GM12892 (cell line): ENCODE results near the gene DENND4B.

Source experiments
- DNase-seq: peaks from one replicate; pipeline ENCODE4 v3.0.0; 2011; ENCODE audit not compliant: insufficient read length
- FAIRE-seq: peaks from 2 replicates; lab custom pipeline; 2011; peaks lifted over from hg19 to GRCh38; lab: Jason Lieb, UNC
- POLR2A ChIP-seq: IDR thresholded peaks from 2 replicates; pipeline ENCODE4 v1.6.1; 2011; ENCODE audit warnings: low read depth, low read length, control low read depth
- POLR2AphosphoS5 ChIP-seq: IDR thresholded peaks from 2 replicates; pipeline ENCODE4 v1.6.1; 2011; ENCODE audit warnings: low read depth, low read length, control low read depth
- TAF1 ChIP-seq: IDR thresholded peaks from 2 replicates; pipeline ENCODE4 v1.6.1; 2011; ENCODE audit warnings: low read depth, mild to moderate bottlenecking, control low read depth, low read length, borderline replicate concordance

Gene DENND4B

DNA sequence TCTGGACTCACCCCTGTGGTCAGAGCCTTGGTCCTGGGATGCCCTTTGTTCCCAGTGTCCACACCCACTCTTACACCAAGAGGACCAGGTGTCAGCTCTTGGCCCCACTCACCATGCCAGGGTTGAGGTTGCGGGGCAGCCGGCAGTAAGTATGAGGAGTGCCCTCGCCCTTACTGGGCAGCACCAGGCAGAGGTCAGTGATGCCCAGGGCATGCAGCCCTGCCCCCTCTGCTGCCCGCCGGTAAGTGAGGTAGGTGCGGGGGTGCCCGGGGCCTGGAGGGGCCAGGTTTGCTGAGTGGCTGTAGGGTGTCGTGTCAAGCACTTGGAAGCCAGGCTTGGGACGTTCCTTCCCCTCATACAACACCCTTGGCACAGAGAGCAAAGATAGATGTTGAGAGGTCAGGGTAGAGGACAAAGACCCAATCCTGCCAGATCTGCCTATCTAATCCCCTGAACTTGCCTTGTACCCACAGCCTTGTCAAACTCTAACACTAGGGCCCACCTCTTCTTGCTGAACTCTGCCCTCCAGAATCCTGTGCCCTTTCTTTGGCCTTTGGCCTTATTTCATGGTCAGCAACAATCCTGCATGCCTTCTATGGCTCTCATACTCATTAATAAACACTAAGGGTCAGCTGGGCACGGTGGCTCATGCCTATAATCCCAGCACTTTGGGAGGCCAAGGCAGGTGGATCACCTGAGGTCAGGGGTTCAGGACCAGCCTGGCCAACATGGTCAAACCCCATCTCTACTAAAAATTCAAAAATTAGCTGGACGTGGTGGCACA is 3.6 kb downstream of the DENND4B start:
- DNase-seq (no peak), FAIRE-seq (no peak)
- TF ChIP-seq TAF1 (no peak), POLR2A (no peak), POLR2AphosphoS5 (peak; percentile 41; the same call in 1 of the 2 replicates)

DNA sequence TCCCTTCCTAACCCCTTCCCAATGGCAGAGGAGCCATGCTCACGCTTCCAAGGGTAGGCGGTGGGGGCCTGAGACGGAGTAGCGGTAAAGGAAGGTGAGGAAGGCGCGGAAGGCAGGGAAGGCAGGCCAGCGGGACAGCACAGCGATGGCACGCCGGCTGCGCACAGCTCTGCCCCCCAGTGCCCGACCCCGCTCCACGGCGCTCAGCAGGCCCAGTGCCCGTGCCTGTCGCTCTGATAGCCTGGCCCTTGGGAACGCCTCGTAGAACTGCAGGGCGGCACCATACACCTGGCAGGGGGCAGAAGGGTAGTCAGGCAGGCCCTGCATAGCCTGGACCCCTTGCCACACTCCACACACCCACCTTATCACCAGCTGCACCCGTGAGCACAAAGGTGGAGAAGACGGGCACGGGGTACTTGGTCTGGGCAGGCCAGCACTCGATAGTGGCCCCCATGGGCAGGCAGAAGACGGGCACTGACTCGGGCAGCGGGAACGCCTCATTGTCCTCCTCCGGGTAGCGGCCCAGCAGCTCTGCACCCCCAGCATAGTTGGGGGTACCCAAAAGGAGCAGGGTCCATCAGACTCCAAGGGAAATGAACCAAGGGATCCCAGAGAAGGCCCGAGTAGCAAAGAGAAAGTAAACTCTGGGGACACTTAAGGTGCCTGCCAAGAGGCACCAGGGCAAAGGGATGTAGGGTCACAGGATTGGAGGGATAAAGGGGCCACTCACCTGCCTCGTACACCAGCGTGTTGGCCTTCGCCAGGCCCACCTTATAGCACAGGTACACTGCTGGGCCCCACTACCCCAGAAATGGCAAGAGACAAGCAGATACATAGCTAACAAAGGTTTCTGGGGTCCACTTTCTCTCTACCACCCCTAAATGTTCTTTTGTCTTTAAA is 4.4 kb downstream of the DENND4B start:
- no peak for DNase-seq
- FAIRE-seq = no peak

GRCh38 chr1:153940756-153941155 is 5.8 kb downstream of the DENND4B start:
- TF ChIP-seq POLR2A = no peak
- no peak for TF ChIP-seq TAF1
- TF ChIP-seq POLR2AphosphoS5 = no peak
- FAIRE-seq (no peak), DNase-seq (no peak)

More for the DNA sequence above, 4.4 kb downstream of the DENND4B start:
- TF ChIP-seq POLR2AphosphoS5 = no peak

GRCh38 chr1:153939476-153939875 is 7.0 kb downstream of the DENND4B start:
- no peak for TF ChIP-seq TAF1
- TF ChIP-seq POLR2A = no peak
- no peak for TF ChIP-seq POLR2AphosphoS5
- DNase-seq (no peak), FAIRE-seq (peak; percentile 21)

DNA sequence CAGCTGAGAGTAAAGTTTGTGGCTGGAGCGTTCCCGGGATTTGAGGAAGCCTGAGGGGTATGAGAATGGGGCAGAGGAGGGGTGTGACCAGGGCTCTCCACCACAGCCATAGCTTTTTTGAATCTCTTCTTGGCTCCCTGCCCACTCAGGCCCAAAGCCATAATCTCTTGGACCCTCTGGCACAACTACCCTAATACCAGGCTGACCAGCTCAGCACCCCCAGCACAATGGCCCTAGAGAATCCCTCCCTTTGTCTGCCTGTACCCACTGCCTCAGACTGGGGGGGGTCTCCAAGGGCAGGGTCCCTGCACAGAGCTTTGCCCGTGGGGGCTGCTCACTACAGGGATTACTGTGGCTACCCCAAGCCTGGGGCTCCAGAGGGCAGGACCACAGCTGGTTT is 7.5 kb downstream of the DENND4B start:
- TF ChIP-seq TAF1 (no peak), POLR2AphosphoS5 (no peak), POLR2A (no peak)
- no peak for FAIRE-seq

DNA sequence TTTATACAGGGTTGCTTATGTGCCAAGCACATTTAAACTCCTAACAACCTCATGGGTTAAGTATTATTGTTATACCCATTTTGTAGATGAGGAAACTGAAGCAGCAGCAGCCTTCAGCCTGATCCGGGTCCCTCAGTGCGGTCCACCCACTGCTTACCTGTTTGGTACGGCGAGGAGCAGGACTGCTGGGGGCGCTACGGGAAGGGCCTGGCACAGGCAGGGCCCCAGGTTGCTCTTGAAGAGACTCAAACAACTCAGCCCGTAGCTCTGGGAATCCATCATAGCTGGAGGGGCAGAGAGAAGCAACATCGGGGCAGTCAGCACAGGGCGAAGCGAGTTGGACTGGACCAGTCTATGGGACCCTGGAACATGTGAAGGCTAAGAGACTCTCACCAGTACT is 9.2 kb downstream of the DENND4B start:
- DNase-seq (no peak), FAIRE-seq (no peak)
- TF ChIP-seq POLR2AphosphoS5 (no peak), POLR2A (no peak), TAF1 (no peak)

More for the DNA sequence above, 7.5 kb downstream of the DENND4B start:
- no peak for DNase-seq

DNA sequence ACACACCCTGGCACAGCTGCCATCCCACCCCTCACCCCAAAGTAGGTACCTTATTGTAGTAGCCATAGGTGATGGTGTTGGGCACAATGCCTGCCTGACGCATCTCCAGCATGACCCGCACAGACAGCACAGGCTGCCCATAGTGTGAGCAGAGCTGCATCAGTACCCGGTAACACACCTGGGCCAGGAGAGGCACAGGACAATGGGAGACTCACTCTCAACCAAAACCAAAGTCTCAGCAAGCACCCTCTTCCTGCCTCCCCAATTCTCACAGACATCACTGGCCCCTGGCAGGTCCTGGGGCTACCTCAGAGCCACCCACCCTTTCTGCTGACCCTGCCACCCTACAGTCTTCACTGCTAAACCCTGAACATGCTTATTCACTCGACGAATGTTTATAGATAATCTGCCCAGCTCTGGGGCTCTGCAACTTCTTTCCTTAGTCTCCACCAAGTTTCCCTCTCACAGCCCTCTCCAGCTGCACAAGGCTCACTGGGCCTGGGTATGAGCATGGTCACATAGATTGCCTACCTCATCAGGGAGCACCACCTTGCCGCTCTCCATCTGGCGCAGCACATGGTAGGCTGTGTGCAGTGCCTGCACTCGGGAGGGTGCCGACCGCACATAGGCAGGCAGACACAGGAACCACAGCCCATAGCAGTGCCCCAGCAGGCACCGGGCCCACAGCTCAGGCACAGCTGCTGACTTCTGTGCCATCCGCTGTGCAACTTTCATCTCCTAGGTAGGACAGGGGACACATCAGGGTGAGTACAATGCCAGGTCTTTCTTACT is 10.3 kb downstream of the DENND4B start:
- FAIRE-seq (no peak), DNase-seq (no peak)
- TF ChIP-seq TAF1 (no peak), POLR2AphosphoS5 (no peak), POLR2A (no peak)

DNA sequence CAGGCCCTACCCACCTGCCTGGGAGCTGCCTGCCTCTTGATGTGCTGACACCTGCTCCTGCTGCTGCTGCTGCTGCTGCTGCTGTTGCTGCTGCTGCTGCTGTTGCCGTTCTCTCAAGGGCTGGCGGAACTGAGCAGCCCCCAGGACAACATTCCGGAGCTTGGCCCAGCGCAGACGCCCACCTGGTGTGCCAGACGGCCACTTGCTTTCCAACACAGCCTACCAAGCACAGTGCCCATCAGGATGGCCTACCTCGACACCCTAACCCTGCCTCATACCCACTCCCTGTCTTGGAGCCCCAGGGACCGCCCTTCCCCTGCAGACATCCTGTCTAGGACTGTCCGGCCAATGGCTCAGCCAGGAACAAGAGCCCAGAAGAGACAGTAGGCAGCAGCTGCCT is 11.8 kb downstream of the DENND4B start:
- FAIRE-seq (no peak), DNase-seq (no peak)
- TF ChIP-seq POLR2A = no peak

- no peak for FAIRE-seq
- no peak for TF ChIP-seq POLR2A
- no peak for TF ChIP-seq TAF1
- no peak for TF ChIP-seq POLR2AphosphoS5
- DNase-seq = no peak
These were observed 12.6 kb downstream of the DENND4B start for GRCh38 chr1:153933955-153934354.

DNA sequence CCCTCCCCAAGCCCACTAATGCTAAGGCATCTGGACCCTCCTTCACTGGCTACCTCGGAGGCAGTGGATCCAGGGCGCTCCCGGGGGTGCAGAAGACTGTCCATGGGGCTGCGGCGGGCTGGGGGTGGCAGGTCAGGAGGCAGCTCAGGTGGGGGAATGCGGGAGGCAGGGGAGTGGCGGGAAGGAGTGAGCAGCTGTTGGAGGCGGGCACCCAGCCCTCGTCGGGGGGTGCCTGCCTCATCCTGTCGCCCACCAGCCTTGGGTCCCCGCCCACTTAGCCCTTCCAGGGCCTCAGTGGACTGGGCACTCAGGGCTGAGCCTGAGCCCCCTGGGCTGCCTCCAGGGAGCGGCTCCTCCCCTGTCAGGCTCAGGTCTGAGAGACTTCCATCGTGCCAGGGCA is 13.1 kb downstream of the DENND4B start:
- TF ChIP-seq TAF1 (no peak), POLR2A (no peak), POLR2AphosphoS5 (no peak)
- FAIRE-seq (no peak), DNase-seq (no peak)

GRCh38 chr1:153932156-153933131 is 14.1 kb downstream of the DENND4B start:
- DNase-seq = no peak
- TF ChIP-seq TAF1 = no peak
- TF ChIP-seq POLR2A = no peak; the same call in 1 of the 2 replicates
- no peak for TF ChIP-seq POLR2AphosphoS5
- FAIRE-seq = no peak
